NCI-H2227 (cell line): ENCODE data around the gene AFAP1L2.

Experiments
- DNase-seq: peaks from one replicate; lab custom pipeline; 2025; ENCODE audit not compliant: unreplicated experiment; lab: John Stamatoyannopoulos, UW

AFAP1L2 gene

DNA sequence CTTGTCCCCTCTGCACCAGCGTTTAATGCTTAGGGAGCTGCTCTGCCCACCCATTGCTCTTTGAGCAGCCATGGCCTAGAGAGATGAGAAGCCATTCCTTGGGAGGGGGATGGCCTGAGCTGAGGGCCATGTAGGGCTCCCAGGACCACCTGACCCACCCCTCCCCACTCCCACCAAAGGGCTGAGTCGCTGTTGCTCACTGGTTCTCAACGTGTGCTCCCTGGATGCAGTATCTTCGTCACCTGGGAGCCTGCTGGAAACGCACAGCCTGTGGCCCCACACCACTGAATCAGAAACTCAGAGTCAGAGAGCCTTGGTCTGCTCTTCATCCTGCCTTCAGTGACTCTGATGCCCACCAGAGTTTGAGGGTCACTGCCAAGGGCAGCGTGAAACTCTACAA is 128.2 kb downstream of the AFAP1L2 start:
- no peak for DNase-seq

DNA sequence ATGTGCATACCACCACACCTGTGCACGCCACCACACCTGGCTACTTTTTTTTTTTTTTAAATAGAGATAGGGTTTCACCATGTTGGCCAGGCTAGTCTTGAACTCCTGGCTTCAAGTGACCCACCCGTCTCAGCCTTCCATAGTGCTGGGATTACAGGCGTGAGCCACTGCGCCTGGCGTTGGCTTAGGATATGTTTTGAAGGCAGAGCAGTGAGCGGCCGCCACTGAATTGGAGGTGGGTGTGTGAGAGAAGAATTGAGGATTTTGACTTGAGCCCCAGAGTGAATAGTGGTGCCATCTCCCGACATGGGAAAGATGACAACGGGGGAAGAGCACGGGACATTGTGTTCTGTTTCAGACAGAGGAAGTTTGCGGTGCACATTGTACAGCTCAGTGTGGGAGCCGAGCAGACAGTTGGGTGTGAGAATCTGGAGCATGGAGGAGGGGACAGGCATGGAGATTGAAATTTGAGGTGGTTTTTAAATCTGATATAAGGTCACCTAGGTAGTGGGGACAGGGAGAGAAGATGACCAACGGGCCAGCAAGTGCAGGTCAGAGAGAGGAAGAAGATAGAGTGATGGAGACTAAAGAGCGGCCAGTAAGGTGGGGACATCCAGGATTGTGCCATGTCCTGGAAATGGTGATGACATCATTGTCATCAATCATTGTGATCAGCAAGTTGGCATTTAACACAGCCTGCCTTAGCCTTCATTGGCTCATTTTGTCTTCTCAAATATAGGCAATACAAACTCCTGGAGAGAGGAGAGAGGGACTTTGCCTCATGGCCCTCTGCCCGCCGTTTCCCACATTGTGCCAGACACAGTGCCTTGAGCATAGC is 129.5 kb downstream of the AFAP1L2 start:
- DNase-seq, result no peak

DNA sequence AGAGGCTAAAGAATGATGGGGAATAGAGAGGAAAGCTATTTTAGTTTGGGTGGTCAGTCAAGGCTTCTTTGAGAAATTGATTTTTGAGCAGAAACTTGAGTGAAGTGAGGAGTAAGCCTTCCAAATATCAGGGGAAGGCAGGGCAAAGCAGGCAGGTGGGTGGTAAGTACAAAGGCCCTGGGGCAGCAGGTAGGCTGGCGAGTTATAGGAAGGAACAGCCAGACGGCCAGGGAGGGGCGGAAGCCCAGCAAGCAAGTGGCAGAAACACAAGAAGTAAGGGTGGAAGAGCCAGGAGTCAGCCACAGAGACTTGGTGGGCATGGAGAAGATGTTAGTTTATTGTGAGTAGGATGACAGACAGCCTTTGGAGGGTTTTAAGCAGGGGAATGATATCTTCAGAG is 130.4 kb downstream of the AFAP1L2 start:
- no peak for DNase-seq

DNA sequence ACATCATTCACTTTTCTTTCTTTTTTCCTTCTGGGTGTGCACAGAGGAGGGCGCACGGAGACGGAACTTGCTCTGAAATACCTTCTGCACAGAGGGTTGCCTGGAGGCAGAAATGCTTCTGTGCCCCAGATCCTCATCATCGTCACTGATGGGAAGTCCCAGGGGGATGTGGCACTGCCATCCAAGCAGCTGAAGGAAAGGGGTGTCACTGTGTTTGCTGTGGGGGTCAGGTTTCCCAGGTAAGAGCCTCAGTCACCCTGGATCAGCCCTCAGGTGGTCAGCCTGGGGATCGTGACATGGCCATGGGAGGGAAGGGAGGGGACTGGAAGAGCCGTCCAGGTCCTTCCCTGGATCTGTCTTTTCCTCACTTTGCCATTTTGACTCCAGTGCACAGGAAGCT is 131.6 kb downstream of the AFAP1L2 start:
- DNase-seq, result no peak

DNA sequence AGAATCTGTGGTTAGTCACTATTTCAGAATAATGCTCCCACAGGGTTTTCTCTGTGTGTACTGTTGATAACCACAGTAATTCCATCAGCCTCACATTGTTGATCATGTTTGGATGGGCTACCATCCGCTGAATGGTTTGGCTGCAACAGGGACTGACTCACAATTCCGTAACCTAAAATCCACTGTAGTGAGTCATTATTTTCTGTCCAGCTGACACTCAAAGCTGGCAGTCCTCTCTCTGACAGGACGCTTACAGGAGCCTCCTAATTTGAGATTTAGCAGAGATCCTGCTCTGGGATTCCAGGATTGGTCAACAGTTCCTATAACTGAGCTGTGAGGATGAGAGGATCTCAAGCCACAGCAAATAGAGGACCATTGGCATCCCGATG is 132.5 kb downstream of the AFAP1L2 start:
- no peak for DNase-seq

DNA sequence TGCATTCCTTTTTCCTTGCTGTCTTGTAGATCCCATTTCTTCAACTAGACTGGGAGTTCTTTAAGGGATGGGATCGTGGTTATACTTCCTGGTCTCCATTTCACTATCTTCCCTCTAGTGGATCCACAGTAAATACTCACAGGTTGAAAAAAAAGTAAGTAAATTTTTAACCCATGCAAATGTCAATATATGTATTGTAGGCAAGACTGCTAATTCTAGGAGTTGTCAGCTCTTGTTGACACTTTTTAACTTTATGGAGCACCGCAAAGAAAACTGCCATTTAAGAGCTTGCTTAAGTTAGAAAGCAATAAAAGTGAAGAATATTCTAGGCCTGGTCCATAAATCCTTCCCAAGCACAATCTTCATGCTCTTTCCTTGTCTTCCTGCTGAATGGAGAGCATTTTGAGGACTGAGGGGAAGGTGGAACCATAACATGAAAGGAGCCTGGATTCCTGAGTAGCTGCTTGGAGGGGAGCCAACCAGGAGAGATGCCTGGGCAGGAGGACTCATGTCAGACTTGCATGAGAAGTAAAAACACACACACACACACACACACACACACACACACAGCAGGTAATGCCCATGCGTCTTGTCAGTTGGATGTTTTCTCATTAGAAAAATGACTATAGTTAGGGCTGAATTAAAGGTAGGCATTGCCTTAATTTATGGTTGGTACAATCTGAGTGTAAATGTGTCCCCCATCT is 133.1 kb downstream of the AFAP1L2 start:
- DNase-seq, result no peak

DNA sequence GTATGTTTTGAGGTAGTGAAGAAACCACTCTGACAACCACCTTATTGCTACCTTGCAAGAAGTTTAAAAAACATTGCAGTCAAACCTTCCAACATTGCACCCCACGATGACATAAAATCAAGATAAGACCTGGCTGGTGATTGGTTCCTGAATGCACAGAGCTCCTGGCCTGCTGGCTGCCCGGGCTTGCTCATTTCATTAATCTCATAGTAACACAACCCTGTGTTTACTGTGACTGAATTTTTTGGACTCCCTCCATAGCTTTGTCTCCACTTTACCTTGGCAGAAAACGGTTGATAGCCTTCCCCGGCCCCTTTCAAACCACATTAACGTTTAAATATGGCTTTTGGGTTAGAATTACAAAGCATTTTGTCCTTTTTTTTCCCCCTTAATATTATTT is 137.8 kb downstream of the AFAP1L2 start:
- no peak for DNase-seq

DNA sequence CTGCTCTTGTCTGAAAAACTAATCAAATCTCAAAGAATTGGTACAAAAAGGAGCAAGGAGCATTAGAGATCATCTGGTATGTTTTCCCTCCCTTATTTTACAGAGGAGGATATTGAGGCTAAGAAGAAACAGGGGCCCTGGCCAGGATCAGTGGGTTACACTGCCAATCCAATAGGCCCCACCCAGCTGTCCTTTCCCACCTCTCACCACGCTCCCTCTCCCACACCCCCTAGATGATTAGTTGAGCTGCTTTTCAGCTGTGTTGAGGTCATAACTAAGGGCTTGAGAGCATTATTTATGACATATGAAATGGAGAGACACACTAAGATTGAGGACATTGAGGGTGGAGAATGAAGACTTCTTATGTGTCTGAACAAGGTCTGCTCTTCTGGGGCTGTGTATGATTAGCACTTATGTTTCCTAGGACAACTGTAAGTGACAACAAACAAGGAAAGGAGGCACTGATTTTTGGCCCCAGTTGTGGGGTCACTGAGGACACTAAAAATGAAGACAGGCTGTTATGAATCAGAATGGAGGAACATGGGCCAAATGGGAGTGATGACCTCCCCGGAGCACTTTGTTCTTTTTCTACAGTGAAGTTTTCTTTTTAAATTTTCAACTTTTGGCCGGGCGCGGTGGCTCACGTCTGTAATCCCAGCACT is 138.8 kb downstream of the AFAP1L2 start:
- DNase-seq, result no peak

DNA sequence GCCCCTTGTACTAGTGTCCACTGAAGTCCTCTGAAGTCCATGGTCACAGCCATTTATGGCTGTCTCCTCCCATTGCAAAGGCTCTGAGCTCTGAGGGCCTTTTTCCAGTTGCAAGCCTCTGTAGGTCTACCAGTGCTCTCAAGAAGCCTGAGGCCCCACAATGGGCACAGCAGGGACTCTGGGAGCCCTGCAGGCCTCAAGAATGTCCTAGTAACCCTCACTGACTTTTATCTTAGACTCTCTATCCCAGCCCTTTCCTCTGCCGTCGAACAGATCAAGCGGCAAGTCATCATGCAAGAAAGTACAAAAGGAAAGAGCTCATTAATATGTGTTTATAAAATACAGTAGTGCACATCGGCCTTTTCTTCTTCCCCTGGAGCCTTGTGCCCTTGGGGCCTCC is 141.8 kb downstream of the AFAP1L2 start:
- no peak for DNase-seq

DNA sequence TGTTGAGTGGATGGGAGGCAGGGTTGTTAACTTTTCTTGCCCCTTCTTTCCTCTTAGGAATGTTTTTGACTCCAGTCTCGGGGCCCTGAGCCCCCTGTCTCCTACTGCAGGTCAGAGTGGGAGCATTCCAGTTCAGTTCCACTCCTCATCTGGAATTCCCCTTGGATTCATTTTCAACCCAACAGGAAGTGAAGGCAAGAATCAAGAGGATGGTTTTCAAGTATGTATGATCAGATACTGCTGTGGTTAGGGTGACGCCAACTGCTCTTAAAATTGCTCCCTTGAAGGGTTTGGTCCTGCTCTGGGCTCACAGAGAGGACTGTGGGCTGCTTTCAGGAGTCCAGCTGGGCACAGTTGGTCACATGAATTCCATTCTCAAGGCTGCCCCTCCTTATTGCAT is 143.2 kb downstream of the AFAP1L2 start:
- DNase-seq, result no peak

DNA sequence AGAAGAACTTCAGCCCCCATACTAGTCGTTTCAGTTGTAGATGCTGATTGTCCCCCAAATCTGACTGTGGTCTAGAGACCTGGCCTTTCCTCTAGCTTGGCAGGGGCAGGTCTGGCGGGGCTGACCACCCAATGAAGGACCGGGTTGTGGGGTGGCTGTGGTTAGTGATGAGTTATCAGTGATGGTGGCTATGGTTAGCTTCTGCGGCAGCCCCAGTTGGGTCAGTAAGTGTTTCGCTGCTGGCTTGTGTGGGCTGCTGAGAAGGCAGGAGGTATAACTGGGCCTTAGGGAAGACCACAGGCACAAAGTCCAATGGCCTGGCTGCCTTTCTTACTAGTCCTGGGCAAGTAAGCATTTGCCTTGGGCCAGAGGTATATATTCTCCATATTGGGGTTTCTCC is 143.9 kb downstream of the AFAP1L2 start:
- DNase-seq, result no peak

DNA sequence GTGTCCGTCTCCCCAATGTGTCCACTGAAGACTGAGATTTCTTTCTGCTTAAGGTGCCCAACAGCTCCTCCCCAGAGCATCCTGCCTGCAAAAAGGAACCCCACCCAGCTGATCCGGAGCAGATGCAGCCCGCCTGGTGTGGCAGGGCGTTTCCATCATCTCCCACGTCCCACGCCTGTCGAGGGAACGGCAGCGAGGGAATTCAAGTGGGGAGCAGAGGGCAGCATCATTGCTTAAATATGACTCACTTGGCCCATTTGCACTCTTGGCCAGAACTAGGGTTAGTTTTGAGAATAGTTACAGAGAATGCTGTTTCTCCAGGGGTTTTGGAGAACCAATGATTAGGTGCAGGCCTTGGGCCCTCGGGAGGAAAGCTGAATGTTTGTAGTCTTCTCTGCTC is 144.5 kb downstream of the AFAP1L2 start:
- DNase-seq, result no peak

DNA sequence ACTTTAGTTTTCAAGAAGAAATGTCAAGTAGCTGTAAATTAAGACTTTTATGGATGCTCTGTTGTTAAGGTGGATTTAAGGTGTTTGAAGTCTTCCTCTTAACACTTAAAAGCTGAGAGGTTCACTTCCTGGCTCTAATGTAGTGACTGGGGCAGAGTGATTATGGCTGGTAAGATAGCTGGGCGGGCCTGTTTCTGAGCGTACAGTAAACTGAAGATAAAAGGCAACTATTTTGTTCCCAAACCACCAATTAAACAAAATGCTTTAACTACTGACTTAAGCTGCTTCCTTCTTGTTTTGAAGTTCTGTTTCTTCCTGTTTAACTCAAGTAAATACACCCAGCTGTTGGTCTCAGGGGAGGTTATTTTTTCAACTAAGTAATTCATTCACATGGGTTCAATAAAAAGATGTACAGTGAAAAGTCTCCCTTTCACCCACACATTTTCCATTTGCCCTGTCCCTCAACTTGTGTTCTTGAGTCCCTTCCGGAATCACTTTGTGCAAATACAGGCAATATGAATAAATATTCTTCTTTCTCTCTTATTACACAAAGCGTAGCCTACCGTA is 145.9 kb downstream of the AFAP1L2 start:
- no peak for DNase-seq

DNA sequence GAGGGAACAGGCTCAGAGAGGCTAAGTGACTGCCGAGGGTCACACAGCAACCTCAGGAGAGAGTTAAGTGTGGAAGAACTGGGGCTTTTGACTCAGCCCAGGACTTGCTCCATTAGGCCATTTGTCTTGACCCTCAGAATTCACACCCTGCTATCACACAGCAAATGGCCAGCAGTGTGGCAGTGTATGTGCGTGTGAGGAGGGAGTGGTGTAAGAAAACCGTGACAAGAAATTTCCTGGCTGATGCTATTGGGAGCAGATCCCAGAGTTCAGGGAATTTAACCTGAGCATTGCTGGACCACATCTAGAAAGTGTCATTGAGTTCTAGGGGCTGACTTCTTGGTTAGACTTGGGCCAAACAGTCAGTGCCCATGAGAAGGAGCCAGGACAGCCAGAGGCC is 146.8 kb downstream of the AFAP1L2 start:
- no peak for DNase-seq

DNA sequence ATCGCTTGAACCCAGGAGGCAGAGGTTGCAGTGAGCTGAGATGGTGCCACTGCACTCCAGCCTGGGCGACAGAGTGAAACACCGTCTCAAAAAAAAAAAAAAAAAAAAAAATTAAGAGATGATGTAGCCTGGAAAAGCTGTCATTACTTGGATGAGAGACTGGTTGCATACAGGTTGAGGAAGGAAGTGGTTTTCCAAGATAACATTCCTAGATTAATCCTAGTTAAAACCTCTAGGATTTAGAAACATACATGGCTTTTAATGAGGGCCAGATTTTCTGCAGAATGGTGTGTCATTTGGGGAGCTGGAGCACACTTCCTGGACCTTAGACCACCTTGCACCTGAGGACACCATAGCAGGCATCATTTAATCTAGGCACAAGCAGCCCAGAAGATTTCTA is 147.5 kb downstream of the AFAP1L2 start:
- no peak for DNase-seq

DNA sequence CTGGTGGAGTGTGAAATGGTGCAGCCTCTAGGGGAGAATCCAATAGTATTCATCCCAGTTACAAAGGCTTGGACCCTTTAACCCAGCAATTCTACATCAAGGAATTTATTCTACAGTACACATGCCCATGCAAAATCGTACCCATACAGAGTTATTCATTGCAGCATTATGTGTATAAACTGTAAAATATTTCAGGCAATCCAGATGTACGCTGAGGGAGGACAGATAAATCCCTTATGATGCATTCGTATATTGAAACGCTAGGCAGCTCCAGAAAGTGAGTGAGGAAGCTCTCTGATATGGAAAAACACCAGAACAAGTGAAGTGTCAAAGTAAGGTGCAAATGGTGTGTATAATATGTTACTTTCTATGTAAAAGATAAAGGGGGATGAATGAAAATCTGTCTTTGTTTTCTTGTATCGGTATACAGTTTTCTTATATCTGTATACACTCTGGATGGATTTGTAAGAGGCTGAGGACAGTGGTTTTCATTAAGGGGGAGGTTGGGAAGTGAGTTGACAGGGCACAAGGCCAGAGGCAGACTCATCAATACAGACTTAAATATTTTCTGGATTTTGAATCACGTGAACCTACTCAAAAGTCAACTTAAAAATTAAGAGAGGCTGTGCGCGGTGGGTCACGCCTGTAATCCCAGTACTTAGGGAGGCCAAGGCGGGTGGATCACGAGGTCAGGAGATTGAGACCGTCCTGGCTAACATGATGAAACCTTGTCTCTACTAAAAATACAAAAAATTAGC is 148.1 kb downstream of the AFAP1L2 start:
- no peak for DNase-seq

DNA sequence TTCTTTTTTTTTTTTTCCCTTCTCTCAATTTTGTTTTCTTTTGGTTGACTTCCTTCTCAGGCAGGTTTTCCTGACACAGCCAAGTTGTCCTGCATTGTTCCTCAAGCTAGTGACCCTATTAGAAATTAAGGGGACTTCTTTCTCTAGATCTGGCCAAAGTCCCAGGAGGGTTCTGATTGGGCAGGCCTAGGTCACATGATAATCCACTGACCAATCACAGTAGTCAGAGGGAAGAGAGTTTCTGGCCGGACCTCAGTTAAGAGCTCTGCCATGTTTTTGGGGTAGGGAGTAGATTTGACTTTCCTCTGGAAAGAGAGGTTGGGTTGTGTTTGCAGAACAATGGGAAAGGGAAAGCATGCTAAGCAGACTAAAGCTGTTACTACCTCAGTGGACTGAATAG is 149.1 kb downstream of the AFAP1L2 start:
- DNase-seq, result no peak

DNA sequence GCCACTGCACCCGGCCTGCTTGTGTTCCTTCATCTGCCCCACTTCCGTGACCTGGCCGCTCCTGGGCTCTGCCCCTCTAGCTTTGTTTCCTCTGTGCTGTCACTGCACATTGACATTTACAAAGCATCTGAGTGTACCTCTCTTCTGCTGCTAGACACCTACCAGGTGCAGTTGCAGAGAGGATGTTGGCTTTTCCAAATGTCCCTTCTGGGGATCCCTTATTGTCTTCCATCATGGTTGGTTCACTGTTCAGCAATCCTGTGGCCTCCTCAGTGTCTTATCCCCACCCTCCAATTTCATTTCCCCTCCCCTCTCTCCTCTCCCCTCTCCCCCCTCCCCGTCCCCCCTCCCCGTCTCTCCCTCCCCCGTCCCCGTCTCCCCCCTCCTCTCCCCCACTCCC is 151.4 kb downstream of the AFAP1L2 start:
- DNase-seq, result no peak

DNA sequence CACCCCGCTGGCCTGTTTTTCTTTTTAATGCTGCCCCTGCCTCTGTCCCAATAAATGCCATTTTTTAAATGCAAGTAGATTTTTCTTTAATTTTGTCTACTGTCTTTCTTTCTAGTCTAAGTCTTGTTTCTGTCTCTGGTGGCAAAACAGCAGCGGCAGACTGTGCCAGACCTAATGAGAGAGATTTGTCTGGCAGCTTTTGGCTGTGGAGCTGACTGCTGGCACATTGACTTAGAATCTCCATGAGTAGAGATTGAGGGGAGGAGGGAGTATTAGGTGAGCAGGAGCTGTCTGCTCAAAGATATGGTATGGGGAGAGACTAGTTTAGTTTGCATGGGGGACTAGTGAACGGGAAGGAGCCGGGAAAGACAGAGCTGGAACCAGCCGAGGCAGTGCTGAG is 152.2 kb downstream of the AFAP1L2 start:
- no peak for DNase-seq

DNA sequence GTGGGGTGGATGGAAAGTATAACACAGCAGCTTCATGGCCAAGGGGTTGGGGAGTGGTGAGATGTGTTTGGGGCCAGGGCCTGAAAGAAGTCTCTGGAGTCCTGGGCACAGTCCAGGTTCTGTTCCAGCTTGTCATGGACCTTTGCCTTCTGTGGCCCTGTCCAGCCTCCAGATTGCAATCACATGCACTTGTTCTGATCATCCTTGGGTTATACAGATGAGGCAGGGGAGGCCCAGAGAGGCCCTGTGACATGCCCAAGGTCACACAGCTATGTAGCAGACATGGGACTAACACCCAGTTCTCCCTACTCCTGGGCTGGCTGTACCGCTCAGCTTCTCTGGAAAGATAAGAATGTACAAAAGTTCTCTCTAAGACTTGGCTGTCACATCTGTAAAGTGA is 153.6 kb downstream of the AFAP1L2 start:
- DNase-seq, result no peak

DNA sequence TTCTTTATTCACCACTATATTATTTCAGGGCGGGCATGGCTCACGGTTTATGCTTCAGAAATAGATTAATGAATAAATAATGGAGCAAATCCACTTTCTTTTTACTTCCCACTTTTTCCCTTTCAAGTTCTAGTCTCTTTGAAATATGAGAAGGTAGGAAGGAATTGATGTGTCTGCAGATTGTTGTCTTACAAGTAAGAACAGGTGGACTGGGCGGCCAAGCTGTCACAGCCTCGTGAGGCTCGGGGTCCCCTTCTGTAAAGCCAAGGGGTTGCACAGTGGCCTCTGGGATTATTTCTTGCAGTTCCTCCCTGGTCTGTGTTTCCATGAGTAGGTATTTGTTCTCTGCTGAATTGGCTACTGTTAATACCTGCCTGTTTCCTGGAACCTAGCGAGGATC is 154.1 kb downstream of the AFAP1L2 start:
- no peak for DNase-seq
